GM12875 (cell line): ENCODE measurements around the gene CDK17.

ENCODE experiments used
- H3K4me3 ChIP-seq: one replicate; pipeline ENCODE4 v1.5.1; 2011; ENCODE audit warnings: low read depth, low read length, control low read depth
- TF ChIP-seq, protein P1 (sequence below): IDR thresholded peaks from 2 replicates; pipeline ENCODE4 v1.5.1; 2011; ENCODE audit warnings: low read depth, mild to moderate bottlenecking, control low read depth, inconsistent platforms, low read length, moderate library complexity, borderline replicate concordance; ENCODE audit not compliant: insufficient read depth

CDK17 gene

DNA sequence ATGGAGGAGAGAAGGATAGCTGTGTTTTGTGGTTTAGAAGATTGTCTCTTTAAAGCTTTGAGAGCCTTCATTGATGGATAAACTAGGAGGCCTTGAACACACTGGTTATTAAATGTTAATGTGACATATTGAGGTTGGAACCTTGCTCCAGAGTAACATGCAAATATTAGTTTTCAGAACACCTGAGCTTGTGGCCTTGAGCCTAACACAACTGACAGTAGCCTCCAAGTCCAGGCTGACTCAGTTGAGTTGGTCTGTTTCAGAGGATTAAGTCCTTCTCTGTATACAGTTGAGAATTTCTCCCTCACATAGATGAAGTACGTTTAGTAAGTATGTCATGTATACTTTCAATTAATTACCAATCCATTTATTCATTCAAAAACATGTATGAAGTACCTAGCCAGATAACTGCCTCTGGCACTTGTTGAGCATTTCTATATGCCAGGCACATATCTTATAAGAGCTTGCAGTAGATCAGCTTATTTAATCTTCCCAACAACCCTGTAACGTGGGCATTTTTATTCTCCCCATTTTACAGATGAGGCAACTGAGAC, 142.6 kb downstream of the CDK17 start:
- no peak overlapping the region for H3K4me3 ChIP-seq
- TF ChIP-seq, protein P1, sequence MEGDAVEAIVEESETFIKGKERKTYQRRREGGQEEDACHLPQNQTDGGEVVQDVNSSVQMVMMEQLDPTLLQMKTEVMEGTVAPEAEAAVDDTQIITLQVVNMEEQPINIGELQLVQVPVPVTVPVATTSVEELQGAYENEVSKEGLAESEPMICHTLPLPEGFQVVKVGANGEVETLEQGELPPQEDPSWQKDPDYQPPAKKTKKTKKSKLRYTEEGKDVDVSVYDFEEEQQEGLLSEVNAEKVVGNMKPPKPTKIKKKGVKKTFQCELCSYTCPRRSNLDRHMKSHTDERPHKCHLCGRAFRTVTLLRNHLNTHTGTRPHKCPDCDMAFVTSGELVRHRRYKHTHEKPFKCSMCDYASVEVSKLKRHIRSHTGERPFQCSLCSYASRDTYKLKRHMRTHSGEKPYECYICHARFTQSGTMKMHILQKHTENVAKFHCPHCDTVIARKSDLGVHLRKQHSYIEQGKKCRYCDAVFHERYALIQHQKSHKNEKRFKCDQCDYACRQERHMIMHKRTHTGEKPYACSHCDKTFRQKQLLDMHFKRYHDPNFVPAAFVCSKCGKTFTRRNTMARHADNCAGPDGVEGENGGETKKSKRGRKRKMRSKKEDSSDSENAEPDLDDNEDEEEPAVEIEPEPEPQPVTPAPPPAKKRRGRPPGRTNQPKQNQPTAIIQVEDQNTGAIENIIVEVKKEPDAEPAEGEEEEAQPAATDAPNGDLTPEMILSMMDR: no peak

DNA sequence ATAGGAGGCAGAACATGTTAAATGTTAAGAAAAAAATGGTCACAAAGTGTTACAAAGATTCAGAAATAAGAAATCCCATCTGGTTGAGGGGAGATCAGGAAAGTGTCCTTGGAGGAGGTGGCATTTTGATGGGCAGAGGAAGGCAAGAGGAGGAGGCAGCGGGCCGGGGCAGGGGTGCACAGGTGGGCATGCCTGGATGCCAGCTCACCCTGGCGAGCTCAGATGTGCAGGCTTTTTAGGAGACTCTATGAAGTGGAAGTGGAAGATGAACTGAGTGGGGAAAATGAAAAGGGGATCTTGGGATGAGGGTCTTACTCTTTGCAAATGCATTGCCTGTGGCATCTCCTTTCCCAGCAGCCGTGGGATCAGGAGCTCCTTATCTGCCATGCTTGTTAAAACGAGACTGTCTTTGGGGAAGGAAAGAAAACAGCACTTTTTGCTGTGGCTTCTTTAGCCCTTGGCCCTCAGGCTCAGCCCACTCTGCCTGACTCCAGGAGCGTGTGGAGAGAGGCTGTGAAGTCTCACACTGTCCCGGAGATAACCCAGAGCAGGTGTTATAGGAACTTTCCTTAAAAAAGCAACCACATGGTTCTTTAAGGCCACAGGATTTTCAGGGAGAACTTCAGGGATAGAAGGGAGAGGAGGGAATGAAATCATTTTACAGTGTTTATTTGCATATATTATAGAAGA, 143.4 kb downstream of the CDK17 start:
- TF ChIP-seq, protein P1: no peak
- H3K4me3 ChIP-seq: no peak overlapping the region

DNA sequence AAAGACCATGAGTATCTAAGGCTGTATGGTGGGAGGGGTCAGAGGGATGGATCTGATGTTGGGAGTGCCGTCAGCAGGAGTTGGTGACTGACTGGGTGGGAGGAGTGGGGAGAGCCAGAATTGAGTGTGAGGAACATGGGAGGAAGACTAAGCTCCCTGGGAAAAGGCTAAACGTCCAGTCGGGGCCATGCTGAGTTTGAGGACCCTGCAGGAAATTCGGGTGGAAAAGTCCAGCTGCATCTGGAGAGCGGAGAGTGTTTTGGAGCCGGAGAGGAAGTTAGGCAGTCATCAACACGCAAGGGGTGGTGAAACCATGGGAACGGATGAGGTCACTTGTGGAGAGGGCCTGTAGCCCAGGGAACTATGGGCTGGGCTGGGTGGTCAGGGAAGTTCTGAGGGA, 145.2 kb downstream of the CDK17 start:
- TF ChIP-seq, protein P1: no peak
- H3K4me3 ChIP-seq: no peak overlapping the region

DNA sequence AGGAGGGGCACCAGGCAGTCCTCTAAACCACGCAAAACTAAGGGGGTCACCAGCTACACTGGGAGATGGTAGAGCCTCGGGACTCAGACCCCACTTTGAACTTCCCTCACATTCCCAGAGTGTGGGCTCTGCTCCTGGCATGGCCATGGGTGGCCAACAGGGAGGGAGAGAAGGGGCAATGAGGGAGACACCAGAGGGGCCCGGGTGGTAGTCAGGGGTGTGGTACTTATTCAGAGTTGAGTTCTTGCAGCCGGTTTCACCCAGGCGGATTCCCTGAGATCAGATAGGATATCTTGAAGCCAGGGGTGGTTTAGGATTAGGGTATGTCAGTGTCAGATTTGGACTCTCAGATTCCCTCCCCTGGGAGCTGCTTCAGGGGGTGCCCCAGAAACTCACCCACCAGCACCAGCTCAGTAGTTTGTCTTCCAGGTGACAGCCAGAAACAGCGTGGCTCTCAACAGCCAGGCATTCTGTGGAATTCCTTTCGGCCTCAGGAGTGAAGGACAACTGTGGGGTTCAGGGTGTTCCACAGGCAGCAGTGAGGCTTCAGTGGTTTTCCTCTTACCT, 150.0 kb downstream of the CDK17 start:
- TF ChIP-seq, protein P1: no peak
- H3K4me3 ChIP-seq: no peak overlapping the region

DNA sequence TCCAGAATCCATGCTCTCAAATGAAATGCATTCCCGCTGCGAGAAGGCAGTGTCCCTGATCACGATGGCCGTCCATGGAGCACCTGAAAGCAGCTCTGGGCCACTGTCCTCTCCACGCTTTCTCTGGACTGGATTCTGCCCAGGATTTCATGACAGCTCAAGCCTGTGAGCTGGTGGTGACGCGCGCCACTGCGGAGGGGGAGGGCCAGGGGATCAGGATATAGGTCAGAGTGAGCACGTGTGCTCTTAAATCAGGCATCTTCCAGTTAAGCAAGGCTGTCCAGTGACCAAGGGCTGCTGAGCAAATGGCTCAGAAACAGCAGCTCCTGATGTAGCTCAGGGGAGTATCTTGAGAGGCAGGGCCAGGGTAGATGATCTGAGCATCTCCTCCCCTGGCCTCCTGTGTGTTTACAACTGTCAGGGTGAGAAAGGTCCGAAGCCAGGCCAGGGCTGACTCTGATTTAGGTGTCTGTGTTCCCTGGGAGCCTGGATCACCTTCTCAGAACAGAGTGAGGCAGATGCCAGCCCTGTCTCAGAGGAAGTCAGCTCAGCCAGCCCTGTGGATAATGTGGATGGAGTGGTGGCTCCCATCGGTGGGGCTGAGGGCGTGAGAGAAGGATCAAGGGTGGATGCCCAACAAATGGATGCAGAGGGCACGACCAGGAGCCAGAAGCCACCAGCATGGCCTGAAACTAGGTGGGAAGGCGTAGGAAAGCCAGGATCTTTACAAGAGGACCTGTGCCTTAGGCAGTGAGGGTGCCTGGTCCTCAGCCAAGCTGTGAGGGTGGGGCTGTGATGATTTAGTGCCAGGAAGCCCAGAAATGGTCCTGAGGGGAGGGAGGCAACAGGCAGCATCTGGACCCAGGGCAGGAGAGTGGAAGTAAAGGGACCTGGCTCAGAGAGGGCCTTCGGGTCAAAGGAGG, 150.8 kb downstream of the CDK17 start:
- TF ChIP-seq, protein P1: no peak
- H3K4me3 ChIP-seq: no peak overlapping the region

DNA sequence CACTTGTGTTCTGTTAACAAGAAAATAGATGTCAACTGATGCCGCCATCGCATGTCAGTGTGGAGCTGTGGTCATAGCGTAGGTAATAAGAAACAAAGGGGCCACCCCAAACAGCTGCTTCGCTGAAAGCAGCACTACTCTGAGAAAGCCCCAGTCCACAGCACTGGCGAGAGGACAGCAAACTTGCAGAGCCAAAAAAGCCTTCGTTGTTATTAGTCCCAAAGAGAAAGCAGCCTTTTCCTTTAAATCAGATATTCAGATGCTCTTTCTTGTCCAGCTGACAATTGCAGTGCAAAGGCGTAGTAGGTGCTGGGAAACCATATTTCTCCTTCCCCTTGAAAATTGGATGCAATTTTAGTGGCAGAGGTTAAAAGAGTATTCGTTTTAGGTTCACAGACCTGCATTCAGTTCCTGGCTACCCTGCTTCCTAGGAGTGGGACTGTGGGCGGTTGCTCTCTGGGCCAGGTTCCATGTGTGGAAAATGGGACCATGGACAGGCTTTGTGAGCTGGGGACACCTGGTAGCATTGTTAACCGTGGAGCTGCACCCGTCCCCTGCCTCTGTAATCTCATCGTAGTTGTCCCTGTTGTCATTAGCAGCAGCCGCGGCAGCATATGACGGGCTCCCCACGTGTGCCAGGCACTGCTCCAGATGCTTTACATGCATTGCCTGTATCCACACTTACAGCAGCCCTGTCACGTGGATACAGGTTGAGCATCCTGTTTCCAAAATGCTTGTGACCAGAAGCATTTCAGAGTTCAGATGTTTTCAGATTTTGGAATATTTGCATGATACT, 151.9 kb downstream of the CDK17 start:
- TF ChIP-seq, protein P1: no peak
- H3K4me3 ChIP-seq: no peak overlapping the region
